Karpas-422 (cell line): ENCODE data around the gene SRM. TPM values are rescaled to one million over a fixed set of nuclear protein-coding genes. Genes with fewer than 3 reads are reported as not detected.
"Not testable (repeated sequence)": the region's sequence is repeated elsewhere in the genome, so short reads cannot be mapped to it uniquely, and the experiment has no call there.

Source experiments
- DNase-seq: peaks from one replicate; pipeline ENCODE4 v3.0.0-alpha.2; 2015
- H2AFZ ChIP-seq: fragments of 200-600 bp; sonication (generic); 2 replicates; pipeline ENCODE4 v1.6.1; 2014; ENCODE audit warnings: antibody characterized with exemption, low read length, mixed read lengths
- H3K27ac ChIP-seq: fragments of 200-600 bp; sonication (generic); 2 replicates; pipeline ENCODE4 v1.5.1; 2014; ENCODE audit warnings: mild to moderate bottlenecking, low read length, moderate library complexity
- H3K27me3 ChIP-seq: fragments of 200-600 bp; sonication (generic); 2 replicates; pipeline ENCODE4 v1.6.1; 2014; ENCODE audit warnings: low read length, mixed read lengths
- H3K36me3 ChIP-seq: fragments of 200-600 bp; sonication (generic); 2 replicates; pipeline ENCODE4 v1.6.1; 2014; ENCODE audit warnings: low read length, mixed read lengths; ENCODE audit not compliant: insufficient read depth
- H3K4me1 ChIP-seq: fragments of 200-600 bp; sonication (generic); 2 replicates; pipeline ENCODE4 v1.6.1; 2014; ENCODE audit warnings: mild to moderate bottlenecking, low read length, mixed read lengths
- H3K4me2 ChIP-seq: fragments of 200-600 bp; sonication (generic); 2 replicates; pipeline ENCODE4 v1.6.1; 2014; ENCODE audit warnings: low read length, low read depth, mild to moderate bottlenecking; ENCODE audit not compliant: poor library complexity, severe bottlenecking
- H3K4me3 ChIP-seq: fragments of 200-600 bp; sonication (generic); 2 replicates; pipeline ENCODE4 v1.5.1; 2014; ENCODE audit warnings: mild to moderate bottlenecking, antibody characterized with exemption, low read length, mixed read lengths
- H3K79me2 ChIP-seq: fragments of 200-600 bp; sonication (generic); 2 replicates; pipeline ENCODE4 v1.6.1; 2014; ENCODE audit warnings: mild to moderate bottlenecking, low read length, mixed read lengths
- H3K9ac ChIP-seq: fragments of 200-600 bp; sonication (generic); 2 replicates; pipeline ENCODE4 v1.6.0; 2014; ENCODE audit warnings: low read length
- H3K9me2 ChIP-seq: fragments of 200-600 bp; sonication (generic), shearing (Covaris generic); replicated peaks from 2 replicates; pipeline ENCODE4 v1.6.0; 2014; ENCODE audit warnings: mild to moderate bottlenecking, low read length, moderate library complexity; ENCODE audit not compliant: insufficient read depth
- H3K9me3 ChIP-seq: fragments of 300-700, 200-600 bp; sonication (generic); 2 replicates; pipeline ENCODE4 v1.6.1; 2014; ENCODE audit warnings: low read length, mixed read lengths
- H4K20me1 ChIP-seq: fragments of 200-600 bp; sonication (generic); 2 replicates; pipeline ENCODE4 v1.6.1; 2014; ENCODE audit warnings: mild to moderate bottlenecking, antibody characterized with exemption, low read length, low read depth; ENCODE audit not compliant: insufficient read depth
- total RNA-seq: library from RNA; depleted of rRNA; stranded (reverse); fragments of >200 nt; shearing (Covaris generic); gene quantifications from 2 replicates; pipeline ENCODE4 v1.2.3, GENCODE V29; 2014; ENCODE audit warnings: low replicate concordance; rRNA removed

The SRM gene
- total RNA-seq, result 50.3 and 54.0 TPM in 2 replicates

DNA sequence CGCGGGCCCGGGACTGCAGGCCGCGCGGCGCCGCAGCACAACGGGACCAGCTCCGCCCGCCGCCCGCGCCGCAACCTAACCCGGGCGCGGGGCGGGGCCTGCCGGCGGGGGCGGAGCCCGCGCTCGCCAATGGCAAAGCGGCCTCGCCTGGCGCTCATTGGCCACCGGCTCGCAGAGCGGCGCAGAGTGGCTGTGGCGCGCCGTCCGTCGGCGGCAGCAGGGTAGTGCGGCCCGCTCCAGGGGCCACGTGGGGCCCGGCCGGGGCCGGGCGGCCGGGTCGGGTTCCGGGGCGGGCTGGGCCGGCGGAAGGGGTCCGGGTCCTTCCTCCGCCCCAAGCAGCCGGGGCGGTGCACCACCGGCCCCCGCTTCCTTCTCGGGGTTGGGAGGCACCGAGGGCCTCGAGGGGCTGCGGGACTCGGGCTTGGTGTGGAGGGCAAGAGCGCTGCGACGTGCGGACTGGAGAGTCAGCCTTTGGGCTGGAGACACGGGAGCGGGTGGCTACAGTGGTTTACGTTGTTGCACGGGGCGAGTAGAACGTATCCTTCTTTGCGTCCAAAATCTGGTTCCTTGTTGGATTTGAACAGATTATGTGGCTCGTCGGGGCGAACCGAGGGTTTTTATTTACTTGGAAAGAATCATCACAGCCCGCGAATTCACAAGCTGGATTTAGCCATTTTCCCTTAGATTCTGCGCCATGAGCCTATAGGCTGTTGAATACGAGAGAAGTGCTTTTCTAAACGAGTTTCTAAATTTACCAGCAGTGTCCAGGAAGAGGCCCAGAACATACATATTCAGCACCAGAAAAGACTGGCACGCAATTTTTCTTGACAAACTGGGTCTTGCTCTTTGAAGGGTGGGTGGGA lies at the start of gene SRM:
Gene SRM (minus strand): TSS at position 51 of the 863 bp plus-strand sequence. CDS start 75 bp downstream, outside the sequence.
- Histone ChIP-seq H3K9me2 (no peaks in the 10 kb centered on the region), H3K27ac (peak within 1 kb of the TSS; percentile 73), H3K4me1 (peaks cover 30% of the 10 kb centered on the region), H3K4me2 (peak within 1 kb of the TSS; percentile 97), H3K79me2 (peaks cover 31% of the 10 kb centered on the region), H2AFZ (peak within 1 kb of the TSS; percentile 59; the same call in 1 of the 2 replicates), H3K9me3 (no peaks in the 10 kb centered on the region), H3K36me3 (peaks cover 27% of the 10 kb centered on the region; the same call in 1 of the 2 replicates), H3K9ac (peak within 1 kb of the TSS; percentile 94), H4K20me1 (peaks cover 15% of the 10 kb centered on the region; the same call in 1 of the 2 replicates), H3K4me3 (peak within 1 kb of the TSS; percentile 97), H3K27me3 (no peaks in the 10 kb centered on the region)
- DNase-seq, result peak; percentile 96

DNA sequence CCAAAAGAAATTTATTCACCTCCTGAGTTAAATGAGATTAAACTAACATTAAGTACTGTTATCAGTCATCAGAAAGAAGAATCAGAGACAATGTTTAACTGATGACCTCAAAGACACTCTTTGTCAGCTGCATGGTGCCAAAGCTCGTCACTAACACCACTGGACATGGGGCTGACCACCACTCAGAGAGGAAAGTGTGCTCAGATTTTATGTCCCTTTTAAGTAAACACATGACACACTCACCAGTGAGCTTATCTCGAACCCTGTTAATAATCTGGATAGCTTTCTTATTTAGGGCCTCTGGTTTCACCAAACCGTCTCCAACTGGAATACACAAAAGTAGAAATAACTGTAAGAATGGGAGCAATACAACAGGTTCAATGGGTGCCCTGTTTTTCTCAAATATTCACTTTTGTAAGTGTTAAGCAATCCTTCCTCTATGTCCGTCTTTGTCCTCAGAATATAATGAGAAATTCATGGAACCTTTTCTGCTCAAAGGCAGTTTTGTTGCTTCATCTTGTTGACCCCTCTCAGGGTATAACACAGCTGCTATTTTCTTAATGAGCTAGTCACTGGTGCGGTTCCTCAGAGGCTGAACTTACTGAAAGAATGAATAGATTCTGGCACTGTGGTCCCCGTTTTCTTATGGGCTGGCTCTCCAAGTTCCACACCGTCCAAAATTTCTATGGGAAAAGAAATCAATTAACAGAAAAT lies 49.4 kb upstream of the SRM start:
- Histone ChIP-seq H3K4me1 (no peaks in the 10 kb centered on the region), H3K79me2 (no peaks in the 10 kb centered on the region), H4K20me1 (no peaks in the 10 kb centered on the region), H3K9me3 (no peaks in the 10 kb centered on the region), H3K27me3 (no peaks in the 10 kb centered on the region), H3K9ac (no peak overlapping the region), H3K36me3 (peaks cover 34% of the 10 kb centered on the region), H2AFZ (no peak overlapping the region), H3K9me2 (no peaks in the 10 kb centered on the region), H3K4me3 (no peak overlapping the region), H3K4me2 (no peak overlapping the region), H3K27ac (no peak overlapping the region)
- DNase-seq, result no peak

DNA sequence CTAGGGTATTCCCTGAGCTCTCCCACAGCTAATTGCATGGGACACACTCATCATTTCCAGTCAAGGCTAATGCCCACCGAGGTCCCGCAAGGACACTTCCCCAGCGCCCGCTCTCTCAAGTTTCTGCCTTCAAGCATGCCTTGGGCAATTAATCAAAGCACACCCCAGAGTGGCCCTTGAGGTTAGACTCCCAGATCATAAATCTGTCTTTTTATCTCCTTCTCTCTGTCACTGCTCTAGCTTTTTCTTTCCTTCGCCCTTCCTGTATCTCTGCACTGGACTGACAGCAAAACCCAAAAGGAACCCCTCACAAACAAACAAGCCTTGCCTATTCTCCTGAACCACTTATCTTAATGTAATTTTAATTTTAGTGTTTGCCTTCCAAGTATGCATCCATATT lies 47.8 kb upstream of the SRM start:
- Histone ChIP-seq H3K4me3 (no peak overlapping the region), H3K36me3 (peaks cover 30% of the 10 kb centered on the region; the same call in 1 of the 2 replicates), H3K9me2 (no peaks in the 10 kb centered on the region), H3K9me3 (no peaks in the 10 kb centered on the region), H4K20me1 (no peaks in the 10 kb centered on the region), H3K4me1 (no peaks in the 10 kb centered on the region), H3K79me2 (no peaks in the 10 kb centered on the region), H2AFZ (no peak overlapping the region), H3K9ac (no peak overlapping the region), H3K27ac (no peak overlapping the region), H3K27me3 (no peaks in the 10 kb centered on the region), H3K4me2 (no peak overlapping the region)
- no peak for DNase-seq

DNA sequence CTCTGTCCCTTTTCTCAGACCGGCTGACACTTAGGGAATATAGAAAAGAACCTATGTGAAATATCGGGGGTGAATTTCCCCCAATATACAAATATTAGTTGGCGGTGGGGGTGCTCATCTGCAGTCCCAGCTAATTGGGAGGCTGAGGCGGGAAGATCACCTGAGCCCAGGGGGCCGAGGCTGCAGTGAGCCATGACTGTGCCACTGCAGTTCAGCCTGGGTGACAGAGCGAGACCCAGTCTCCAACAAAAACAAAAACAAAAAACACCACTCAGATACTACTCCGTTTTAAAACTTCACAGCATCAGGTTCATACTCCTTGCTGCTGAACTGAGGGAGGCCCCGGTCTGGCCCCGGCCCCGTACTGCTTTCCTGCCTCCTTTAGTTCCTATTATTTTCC lies 45.8 kb upstream of the SRM start:
- Histone ChIP-seq H3K4me2 (no peak overlapping the region), H3K4me3 (no peak overlapping the region), H3K36me3 (peaks cover 23% of the 10 kb centered on the region; the same call in 1 of the 2 replicates), H3K4me1 (no peaks in the 10 kb centered on the region), H3K79me2 (no peaks in the 10 kb centered on the region), H3K9me3 (no peaks in the 10 kb centered on the region), H3K9ac (no peak overlapping the region), H3K27me3 (no peaks in the 10 kb centered on the region), H3K27ac (no peak overlapping the region), H2AFZ (no peak overlapping the region), H4K20me1 (no peaks in the 10 kb centered on the region), H3K9me2 (no peaks in the 10 kb centered on the region)
- DNase-seq, result no peak

DNA sequence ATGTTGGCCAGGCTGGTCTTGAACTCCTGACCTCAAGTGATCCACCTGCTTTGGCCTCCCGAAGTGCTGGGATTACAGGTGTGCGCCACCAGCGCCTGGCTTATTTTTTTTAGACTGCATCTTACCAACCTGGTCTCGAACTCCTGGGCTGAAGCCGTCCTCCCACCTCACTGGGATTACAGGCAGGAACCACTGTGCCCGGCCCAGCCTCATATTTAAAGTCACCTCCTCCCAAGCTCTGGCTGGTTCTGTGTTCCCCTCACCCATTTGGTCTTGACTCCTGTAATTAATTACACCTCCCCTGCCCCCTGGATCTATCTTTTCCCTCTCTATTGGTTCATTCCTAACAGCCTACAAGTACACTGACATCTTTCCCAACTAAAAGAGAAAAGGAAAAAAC lies 41.5 kb upstream of the SRM start:
- peaks cover 5% of the 10 kb centered on the region for H3K36me3 ChIP-seq
- H3K9ac ChIP-seq, result no peak overlapping the region
- no peak overlapping the region for H2AFZ ChIP-seq
- no peaks in the 10 kb centered on the region for H3K9me3 ChIP-seq
- no peak overlapping the region for H3K4me3 ChIP-seq
- no peak for DNase-seq
- H3K27ac ChIP-seq, result no peak overlapping the region
- H4K20me1 ChIP-seq, result peaks cover 4% of the 10 kb centered on the region; the same call in 1 of the 2 replicates
- H3K4me2 ChIP-seq, result no peak overlapping the region
- H3K79me2 ChIP-seq, result peaks cover 27% of the 10 kb centered on the region
- H3K27me3 ChIP-seq, result no peaks in the 10 kb centered on the region
- peaks cover 16% of the 10 kb centered on the region for H3K4me1 ChIP-seq
- no peaks in the 10 kb centered on the region for H3K9me2 ChIP-seq

DNA sequence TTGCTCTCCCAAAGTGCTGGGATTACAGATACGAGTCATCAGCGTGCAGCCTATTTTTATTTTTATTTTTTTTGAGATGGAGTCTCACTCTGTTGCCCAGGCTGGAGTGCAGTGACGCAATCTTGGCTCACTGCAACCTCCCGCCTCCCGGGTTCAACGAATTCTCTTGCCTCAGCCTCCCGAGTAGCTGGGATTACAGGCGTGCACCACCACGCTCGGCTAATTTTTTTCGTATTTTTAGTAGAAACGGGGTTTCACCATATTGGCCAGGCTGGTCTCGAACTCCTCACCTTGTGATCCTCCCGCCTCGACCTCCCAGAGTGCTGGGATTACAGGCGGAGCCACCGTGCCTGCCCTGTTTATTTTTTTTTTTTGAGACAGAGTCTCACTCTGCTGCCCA lies 41.0 kb upstream of the SRM start:
- not testable (repeated sequence) for H3K36me3 ChIP-seq, H3K27me3 ChIP-seq, H4K20me1 ChIP-seq, H3K27ac ChIP-seq, H3K9me2 ChIP-seq, H3K9me3 ChIP-seq, DNase-seq, H3K9ac ChIP-seq, H3K4me3 ChIP-seq, H3K4me2 ChIP-seq, H2AFZ ChIP-seq
- Histone ChIP-seq H3K4me1 (peaks cover 16% of the 10 kb centered on the region), H3K79me2 (peaks cover 28% of the 10 kb centered on the region)

DNA sequence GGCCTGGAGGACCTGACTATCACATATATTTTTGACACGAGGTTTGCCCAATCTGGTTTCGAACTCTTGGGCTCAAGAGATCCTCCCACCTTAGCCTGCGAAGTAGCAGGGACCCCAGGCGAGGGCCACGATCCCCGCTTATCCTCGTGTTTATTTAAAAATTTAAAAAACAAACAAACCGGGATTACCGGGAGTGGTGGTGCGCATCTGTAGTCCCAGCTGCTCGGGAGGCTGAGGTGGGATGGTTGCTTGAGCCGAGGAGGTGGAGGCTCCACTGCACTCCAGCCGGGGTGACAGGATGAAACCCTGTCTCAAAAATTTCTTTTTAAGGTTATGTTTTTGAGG lies 40.3 kb upstream of the SRM start:
- H3K27ac ChIP-seq, result no peak overlapping the region
- H2AFZ ChIP-seq, result peak overlapping the region; percentile 65; the same call in 1 of the 2 replicates

More for the DNA sequence above, 40.3 kb upstream of the SRM start:
- H3K9me2 ChIP-seq, result no peaks in the 10 kb centered on the region
- H3K4me3 ChIP-seq, result peak overlapping the region; percentile 74
- peaks cover 16% of the 10 kb centered on the region for H3K4me1 ChIP-seq
- peak overlapping the region; percentile 90 for H3K4me2 ChIP-seq
- no peaks in the 10 kb centered on the region for H3K27me3 ChIP-seq
- H3K9me3 ChIP-seq, result no peaks in the 10 kb centered on the region
- H3K79me2 ChIP-seq, result peaks cover 30% of the 10 kb centered on the region
- peaks cover 4% of the 10 kb centered on the region; the same call in 1 of the 2 replicates for H4K20me1 ChIP-seq
- no peak for DNase-seq
- H3K9ac ChIP-seq, result peak overlapping the region; percentile 83
- peaks cover 8% of the 10 kb centered on the region for H3K36me3 ChIP-seq
